DOHH2 (cell line): ENCODE measurements around the gene PTHLH.

ENCODE experiments used
- EZH2phosphoT487 ChIP-seq: fragments of 200-600 bp; sonication (generic); IDR thresholded peaks from 2 replicates; pipeline ENCODE4 v1.6.1; 2017; ENCODE audit warnings: borderline replicate concordance, mild to moderate bottlenecking, antibody characterized with exemption, low read length, moderate library complexity, mixed read lengths
- TF ChIP-seq, protein P1 (sequence below): fragments of 200-600 bp; sonication (generic); IDR thresholded peaks from one replicate; pipeline ENCODE4 v1.5.1; 2014; ENCODE audit warnings: antibody characterized with exemption, mild to moderate bottlenecking, low read depth, low read length; ENCODE audit not compliant: poor library complexity, severe bottlenecking

DNA sequence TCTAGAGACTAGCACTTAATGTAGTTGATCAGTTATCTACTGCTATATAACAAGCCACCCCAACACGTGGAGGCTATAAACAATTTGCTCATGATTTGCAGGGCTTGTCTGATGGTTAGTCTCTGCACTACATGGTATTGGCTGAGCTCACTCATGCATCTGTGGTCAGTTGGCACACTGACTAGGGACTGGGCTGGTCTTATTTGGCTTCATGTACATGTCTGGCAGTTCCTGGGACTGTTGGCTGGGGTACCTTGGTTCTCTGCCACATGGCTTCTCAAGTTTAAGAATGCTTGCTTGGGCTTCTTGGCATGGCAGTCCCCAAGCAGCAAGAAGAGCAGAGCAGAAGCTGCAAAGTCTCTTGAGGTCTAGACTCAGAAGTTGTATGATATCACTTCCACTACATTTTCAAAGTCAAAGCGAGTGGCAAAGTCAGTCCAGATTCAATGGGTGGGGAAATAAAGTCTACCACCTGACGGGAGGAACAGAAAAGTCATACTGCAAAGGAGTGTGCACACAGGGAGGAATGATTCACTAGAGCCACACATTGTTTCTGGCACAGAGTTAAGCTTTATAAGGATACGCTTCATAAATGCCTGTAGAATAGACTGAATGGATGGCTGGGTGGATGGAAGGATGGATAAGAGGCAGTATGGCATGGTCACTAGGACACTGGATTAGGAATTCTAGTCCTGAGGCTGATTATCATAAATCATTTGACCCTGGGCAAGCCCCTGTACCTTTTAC, 44.8 kb upstream of the PTHLH start:
- no peak for TF ChIP-seq EZH2phosphoT487
- TF ChIP-seq, protein P1, sequence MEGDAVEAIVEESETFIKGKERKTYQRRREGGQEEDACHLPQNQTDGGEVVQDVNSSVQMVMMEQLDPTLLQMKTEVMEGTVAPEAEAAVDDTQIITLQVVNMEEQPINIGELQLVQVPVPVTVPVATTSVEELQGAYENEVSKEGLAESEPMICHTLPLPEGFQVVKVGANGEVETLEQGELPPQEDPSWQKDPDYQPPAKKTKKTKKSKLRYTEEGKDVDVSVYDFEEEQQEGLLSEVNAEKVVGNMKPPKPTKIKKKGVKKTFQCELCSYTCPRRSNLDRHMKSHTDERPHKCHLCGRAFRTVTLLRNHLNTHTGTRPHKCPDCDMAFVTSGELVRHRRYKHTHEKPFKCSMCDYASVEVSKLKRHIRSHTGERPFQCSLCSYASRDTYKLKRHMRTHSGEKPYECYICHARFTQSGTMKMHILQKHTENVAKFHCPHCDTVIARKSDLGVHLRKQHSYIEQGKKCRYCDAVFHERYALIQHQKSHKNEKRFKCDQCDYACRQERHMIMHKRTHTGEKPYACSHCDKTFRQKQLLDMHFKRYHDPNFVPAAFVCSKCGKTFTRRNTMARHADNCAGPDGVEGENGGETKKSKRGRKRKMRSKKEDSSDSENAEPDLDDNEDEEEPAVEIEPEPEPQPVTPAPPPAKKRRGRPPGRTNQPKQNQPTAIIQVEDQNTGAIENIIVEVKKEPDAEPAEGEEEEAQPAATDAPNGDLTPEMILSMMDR, result no peak
